Fibroblast of pulmonary artery (primary cell): ENCODE results near the gene TMEM51.

Experiments
- DNase-seq: peaks from one replicate; pipeline ENCODE4 v3.0.0-alpha.2; 2010; ENCODE audit warnings: low read depth
- H3K4me3 ChIP-seq: replicated peaks from 2 replicates; pipeline ENCODE4 v1.5.1; 2011; ENCODE audit warnings: low read depth, mild to moderate bottlenecking, control low read depth, low read length, moderate library complexity
- CTCF ChIP-seq: IDR thresholded peaks from 2 replicates; pipeline ENCODE4 v1.5.1; 2011; ENCODE audit warnings: mild to moderate bottlenecking, control low read depth, low read length, inconsistent platforms; ENCODE audit errors: missing control alignments

Gene TMEM51

GRCh38 chr1:15156807-15157380, 3.3 kb downstream of the TMEM51 start:
- DNase-seq: no peak

DNA sequence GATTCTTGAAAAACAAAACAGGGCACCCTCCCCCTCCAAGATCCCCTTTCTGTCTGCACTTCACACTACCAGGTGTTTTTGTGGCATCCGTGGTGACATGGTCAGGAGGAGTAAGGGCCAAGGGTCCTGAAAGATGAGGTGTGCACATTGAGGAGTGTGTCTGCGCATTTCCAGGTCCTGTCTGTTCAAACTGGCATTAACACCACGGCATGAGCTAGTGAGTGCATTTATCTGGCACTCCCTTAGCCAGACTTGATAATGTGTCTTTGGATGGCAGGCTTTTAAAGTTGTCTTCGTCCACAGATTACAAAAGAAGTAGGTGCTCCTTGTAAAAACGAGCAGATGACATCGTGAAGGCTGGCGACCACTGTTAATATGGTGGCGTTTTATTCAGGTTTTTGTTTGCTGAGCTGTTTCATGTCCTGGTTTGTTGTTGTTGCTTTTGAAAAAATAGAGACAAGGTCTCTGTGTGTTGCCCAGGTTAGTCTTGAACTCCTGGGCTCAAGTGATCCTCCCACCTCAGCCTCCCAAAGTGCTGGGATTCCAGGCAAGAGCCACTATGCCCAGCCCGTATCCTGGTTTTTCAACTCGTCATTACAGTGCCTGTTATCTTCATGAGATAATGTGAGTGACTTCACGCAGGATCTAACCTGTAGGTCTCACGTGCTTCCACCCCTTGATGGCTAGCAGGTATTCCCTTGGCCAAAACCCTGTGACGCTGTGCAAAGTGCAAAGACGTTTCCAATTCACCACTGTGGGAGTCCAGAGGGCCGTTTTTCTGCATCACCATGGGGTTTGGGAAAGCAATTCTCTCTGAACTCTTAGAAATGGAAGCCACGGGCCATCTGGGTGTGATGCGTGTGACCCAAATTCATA, 4.2 kb downstream of the TMEM51 start:
- no peak overlapping the region for H3K4me3 ChIP-seq
- DNase-seq: no peak
- no peak for TF ChIP-seq CTCF

More at GRCh38 chr1:15156807-15157380, 3.3 kb downstream of the TMEM51 start:
- no peak for TF ChIP-seq CTCF
- H3K4me3 ChIP-seq: no peak overlapping the region

DNA sequence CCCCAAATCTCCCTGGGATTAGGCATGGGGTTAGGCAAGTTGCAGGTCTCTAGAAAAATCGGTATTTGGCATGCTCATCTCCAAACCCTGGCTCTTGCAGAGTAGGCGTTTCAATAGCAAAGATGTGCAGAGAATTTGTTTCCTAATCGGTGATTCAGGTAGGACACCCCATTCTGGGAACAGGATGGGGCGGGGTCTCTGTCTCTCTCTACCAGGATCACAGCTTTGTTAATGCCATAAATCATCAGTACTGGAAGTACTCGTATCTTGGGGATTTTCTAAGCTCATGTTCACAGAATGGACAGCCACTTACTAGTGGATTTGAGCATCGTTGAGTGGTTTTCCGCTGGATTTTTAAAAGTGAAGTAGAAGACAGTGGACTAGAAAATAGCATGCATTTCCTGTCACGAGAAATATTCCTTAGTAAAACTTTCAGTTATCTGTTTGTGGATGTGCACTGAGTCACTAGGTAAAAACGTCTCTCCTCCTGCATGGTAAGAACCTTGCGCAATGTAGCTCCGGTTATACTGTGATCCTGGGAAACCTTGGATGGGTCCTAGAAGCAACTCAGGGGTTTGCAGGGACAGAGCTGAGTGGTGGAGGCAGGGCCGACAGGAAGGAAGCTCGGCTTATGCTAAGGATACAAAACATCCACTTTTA, 5.1 kb downstream of the TMEM51 start:
- TF ChIP-seq CTCF: no peak
- peak overlapping the region; percentile 24 for H3K4me3 ChIP-seq
- DNase-seq: peak; percentile 90

DNA sequence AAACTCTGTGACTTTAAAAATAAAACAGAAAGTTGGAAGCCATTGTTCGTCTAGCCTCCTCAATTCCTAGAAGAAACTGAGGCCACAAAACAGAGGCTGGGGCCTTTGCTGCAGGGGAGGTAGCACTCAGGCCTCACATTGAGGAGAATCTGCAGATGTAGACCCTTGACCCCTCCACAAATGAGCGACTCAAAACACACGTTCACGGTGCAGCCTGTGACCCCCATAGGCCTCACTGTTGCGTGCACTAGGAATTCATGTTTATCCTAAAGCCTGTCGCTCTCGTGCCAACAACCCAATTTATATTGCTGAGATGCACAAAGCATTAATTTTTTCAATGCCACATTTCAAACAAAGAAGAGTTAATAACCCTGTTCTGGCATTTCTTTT, 5.6 kb downstream of the TMEM51 start:
- no peak for TF ChIP-seq CTCF
- H3K4me3 ChIP-seq: peak overlapping the region; percentile 24
- DNase-seq: no peak

- no peak for TF ChIP-seq CTCF
- no peak overlapping the region for H3K4me3 ChIP-seq
- no peak for DNase-seq
These were observed 7.1 kb downstream of the TMEM51 start for GRCh38 chr1:15160626-15161025.

GRCh38 chr1:15167386-15167785, 13.8 kb downstream of the TMEM51 start:
- TF ChIP-seq CTCF: no peak
- DNase-seq: no peak
- no peak overlapping the region for H3K4me3 ChIP-seq
